Muscle layer of duodenum (tissue), 2 donors: ENCODE data around the gene KMT5C.
A peak's percentile ranks its signal among the peaks of the same experiment; 100 is the strongest.

ENCODE experiments used
- H3K27ac ChIP-seq: one replicate; pipeline ENCODE4 v1.7.0; 2013; ENCODE audit warnings: mild to moderate bottlenecking, low read length
- H3K27me3 ChIP-seq: one replicate; pipeline ENCODE4 v1.7.0; 2013; ENCODE audit warnings: low read depth, mild to moderate bottlenecking, control low read depth, low read length
- H3K36me3 ChIP-seq, 2 donors: one replicate each; pipeline ENCODE4 v1.7.0; 2013; ENCODE audit warnings: low read length in 2 of 2, control low read depth in 1 of 2, mild to moderate bottlenecking in 1 of 2; ENCODE audit not compliant: insufficient read depth in 2 of 2, control insufficient read depth in 1 of 2
- H3K4me1 ChIP-seq, 2 donors: one replicate each; pipeline ENCODE4 v1.7.0; 2013; ENCODE audit warnings: low read length in 2 of 2, mild to moderate bottlenecking in 2 of 2, control low read depth in 1 of 2, moderate library complexity in 1 of 2; ENCODE audit not compliant: insufficient read depth in 2 of 2, control insufficient read depth in 1 of 2
- H3K4me3 ChIP-seq, 2 donors: one replicate each; pipeline ENCODE4 v1.7.0; 2013; ENCODE audit warnings: low read length in 2 of 2, low read depth in 1 of 2, mild to moderate bottlenecking in 1 of 2
- H3K9me3 ChIP-seq, 2 donors: one replicate each; pipeline ENCODE4 v1.7.0; 2013; ENCODE audit warnings: low read length in 2 of 2, control low read depth in 1 of 2, mild to moderate bottlenecking in 1 of 2; ENCODE audit not compliant: control insufficient read depth in 1 of 2
- donor health status: healthy.

The KMT5C gene

DNA sequence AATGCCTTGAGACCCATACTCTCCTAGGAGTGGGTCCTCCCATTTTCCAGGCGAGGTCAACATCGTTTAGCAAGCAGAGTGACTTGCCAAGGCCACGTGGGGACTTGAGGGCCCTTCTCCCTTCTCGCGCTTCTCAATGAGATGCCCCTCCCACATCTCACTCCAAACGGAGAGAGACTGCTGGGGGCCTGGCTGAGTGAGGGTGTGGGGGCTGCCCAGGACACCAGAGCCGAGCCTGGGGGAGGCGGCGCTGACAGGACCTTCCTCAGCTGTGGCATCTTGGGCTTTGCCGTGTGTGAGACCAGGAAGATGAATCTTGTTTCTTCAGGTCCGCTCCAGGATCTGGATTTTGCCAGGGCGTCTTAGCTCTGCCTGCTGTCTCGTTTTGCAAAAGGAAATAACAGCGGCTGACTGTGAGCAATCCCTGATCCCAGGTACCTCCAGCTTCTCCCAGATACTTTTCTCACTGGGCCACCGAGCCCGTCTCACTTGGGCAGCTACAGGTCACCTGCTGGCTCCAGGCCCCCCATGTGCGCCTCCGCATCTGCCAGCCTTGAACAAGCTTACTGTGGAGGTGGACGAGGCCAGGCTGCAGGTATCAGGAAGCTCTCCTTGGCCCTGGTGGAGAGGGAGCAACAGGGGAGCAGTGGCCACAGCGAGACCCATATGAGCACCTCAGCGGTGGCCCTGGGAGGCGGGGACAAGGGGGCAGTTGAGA is 8.8 kb downstream of the KMT5C start:
- Histone ChIP-seq H3K4me1 (peaks cover 0 to 8% of the 10 kb centered on the region in 2 donors), H3K36me3 (peaks cover 4 to 18% of the 10 kb centered on the region in 2 donors), H3K9me3 (no peaks in the 10 kb centered on the region), H3K27ac (no peak overlapping the region), H3K27me3 (peaks cover 25% of the 10 kb centered on the region), H3K4me3 (no peak overlapping the region)

DNA sequence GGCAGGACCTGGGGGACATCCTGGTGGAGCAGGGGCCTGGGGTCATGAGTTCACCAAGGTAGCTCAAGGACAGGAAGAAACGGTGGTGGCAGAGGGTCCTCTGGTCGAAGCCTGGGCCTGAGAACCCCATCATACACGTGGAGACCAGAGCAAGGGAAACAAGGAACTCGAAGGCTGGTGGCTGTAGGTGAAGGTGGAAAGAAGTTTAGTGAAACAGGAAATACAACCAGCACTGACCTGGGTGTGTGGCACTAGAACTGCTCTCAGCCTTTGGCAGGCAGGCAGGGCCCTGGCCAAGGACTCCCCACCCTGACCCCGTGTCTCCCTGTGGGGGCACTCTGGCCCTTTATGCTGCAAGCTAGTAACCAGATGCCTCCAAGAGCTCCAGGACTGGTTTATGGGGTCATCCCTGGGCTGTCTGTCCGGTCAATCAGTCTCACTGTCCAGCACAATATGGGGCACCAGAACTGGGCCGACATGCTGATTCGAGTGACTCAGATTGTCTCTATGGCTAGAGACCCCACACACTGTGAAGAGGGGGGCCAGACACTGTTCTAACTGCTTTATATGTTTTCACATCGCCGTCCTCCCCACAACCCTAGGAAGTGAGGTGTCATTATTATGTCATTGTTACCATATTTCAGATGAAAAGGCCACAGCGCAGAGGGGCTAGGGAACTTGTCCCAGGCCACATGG is 11.1 kb downstream of the KMT5C start:
- H3K27me3 ChIP-seq, result peaks cover 28% of the 10 kb centered on the region
- H3K9me3 ChIP-seq, result no peaks in the 10 kb centered on the region
- no peak overlapping the region for H3K4me3 ChIP-seq
- H3K36me3 ChIP-seq, result peaks cover 0 to 12% of the 10 kb centered on the region in 2 donors
- peaks cover 0 to 16% of the 10 kb centered on the region in 2 donors for H3K4me1 ChIP-seq
- no peak overlapping the region for H3K27ac ChIP-seq

DNA sequence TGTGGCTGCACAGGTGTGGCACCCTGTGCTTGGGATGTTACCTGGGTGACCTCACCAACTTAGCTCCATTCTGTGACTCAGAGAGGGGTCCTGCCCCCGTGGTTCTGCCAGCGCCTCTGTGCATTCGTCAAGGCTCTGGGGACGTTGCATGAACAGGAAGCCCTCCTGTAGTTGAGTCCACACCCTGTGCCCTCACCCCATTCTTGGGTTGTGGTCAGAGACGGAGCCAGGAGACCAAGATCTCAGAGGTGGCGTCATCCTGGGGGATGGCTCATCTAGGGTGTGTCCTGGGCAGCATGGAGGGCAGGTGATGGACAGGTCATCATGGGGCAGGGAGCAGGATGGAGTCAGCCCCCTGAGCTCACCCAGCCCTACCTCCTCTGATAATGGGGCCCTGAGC is 12.4 kb downstream of the KMT5C start:
- Histone ChIP-seq H3K4me1 (peaks cover 0 to 15% of the 10 kb centered on the region in 2 donors), H3K27me3 (peaks cover 28% of the 10 kb centered on the region), H3K9me3 (no peaks in the 10 kb centered on the region), H3K4me3 (no peak overlapping the region), H3K36me3 (peaks cover 0 to 4% of the 10 kb centered on the region in 2 donors), H3K27ac (no peak overlapping the region)

DNA sequence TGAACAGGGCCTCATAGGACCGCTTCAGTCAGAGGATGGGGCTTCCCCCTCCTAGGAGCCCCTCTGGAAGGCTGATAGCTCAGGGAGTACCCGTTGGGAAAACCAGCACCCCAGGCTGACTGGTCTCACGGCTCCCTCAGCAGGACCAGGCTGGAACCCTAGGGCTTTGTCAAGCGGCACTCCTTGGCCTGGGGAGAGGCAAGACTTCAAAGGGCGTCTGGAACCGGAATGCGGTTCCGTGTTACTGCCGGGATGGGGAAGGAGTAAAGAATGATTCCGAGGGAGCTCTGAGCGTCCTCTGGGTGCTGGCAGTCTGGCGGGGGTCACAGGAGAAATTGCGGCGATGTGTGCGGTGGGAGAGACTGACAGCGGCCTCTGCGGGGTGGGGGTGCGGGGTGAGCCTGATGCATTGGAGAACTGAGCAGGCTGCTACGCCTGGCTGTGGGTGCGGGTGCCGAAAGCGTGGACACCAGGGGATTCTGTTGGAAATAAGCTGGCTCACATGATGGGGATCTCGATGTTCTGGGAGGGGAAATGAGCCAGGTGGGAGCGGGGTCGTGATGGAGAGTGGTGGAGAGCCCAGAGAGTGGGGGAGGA is 13.0 kb downstream of the KMT5C start:
- Histone ChIP-seq H3K27ac (no peak overlapping the region), H3K27me3 (peaks cover 28% of the 10 kb centered on the region), H3K36me3 (no peaks in the 10 kb centered on the region), H3K4me1 (peaks cover 0 to 15% of the 10 kb centered on the region in 2 donors), H3K9me3 (no peaks in the 10 kb centered on the region), H3K4me3 (no peak overlapping the region)

DNA sequence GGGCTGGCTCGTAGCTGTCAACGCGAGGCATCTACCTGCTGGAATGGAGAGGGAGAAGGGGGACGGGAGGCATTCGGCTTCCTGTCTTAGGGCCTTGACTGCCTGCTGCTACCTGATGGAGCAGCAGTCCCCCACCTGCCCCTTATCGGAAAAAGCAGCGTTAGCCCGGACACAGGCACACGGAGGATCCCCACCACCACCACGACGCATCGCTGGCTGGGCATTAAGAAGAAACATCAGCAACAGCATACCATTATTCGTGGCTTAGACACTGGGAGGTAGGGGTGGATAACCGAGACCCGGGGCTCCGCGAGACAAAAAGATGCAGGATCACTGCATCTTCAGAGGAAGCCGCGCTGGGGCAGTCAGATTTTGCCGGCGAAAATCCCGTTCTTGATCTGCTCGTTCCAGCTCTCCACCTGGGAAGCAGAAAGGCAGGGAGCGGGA is 13.7 kb downstream of the KMT5C start:
- Histone ChIP-seq H3K4me3 (peak overlapping the region; percentile 37 to 50), H3K27me3 (peaks cover 28% of the 10 kb centered on the region), H3K27ac (no peak overlapping the region), H3K4me1 (peaks cover 0 to 15% of the 10 kb centered on the region in 2 donors), H3K9me3 (no peaks in the 10 kb centered on the region), H3K36me3 (no peaks in the 10 kb centered on the region)

DNA sequence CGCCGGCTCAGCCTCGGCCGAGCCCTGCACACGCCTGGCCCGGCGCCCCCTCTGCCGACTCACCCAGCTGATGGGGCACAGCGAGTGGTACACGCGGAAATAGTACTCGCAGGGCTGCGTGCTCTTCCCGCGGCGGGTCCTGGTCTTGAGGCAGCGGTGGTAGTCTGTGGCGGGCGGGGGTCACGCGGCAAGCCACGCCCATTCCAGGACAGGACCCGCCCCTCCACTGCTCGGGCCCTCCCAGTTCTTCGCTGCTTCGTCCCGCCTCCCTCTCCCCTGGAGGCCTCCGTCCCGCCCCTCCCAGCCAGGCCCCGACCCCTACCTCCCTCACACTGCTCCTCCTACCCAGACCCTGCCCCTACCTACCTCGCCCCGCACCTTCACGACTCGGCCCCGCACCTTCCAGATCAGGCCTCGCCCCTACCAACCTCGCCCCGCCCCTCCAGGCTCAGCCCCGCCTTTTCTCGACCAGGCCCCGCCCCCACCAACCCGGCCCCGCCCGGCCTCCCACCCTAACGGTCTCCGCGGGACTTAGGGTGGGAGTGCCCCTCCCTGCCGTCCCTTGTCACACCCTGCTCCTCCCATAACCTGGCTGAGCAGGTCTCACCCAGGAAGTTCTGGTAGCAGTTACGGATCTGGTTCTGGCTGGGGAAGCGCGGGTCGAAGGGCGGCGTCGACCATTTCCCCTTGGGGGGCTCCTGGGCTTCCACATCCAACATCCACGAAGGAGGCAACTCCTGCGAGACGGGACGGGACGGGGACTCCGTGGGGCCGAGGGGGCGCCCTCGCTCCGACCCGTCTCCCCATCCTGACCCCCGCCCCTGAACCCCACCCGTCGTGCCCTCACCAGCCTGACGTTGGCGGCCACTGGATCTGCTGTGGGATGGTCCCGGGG is 14.4 kb downstream of the KMT5C start:
- H3K27me3 ChIP-seq, result peaks cover 28% of the 10 kb centered on the region
- H3K36me3 ChIP-seq, result no peaks in the 10 kb centered on the region
- peaks cover 0 to 15% of the 10 kb centered on the region in 2 donors for H3K4me1 ChIP-seq
- H3K9me3 ChIP-seq, result no peaks in the 10 kb centered on the region
- H3K4me3 ChIP-seq, result peak overlapping the region; percentile 37 to 50
- H3K27ac ChIP-seq, result no peak overlapping the region

DNA sequence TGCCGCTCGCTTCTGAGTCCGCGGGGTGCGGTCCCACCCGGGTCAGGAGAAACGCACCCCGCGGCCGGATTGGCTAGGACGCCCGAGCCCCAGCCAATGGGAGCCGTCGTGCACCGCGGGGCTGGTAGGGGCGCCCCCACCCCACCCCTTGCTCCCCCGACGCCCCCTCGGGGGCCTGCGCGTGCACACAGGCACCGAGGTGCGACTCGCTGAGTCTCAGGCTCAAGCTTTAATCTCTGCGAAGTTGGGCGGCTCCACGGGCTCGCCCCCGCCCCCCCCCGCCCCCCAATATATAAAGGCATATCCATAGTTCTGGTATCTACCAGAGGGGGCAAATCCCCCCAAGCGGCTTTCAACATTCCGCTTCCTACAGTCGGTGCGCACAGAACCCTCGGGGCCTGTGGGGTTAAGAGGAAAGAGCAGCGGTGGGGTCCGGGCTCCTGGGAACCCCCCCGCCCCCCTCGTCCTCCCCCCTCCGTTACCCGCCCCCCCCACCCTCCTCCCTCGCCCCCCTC is 15.1 kb downstream of the KMT5C start, which contains the start of gene COX6B2:
COX6B2 (minus strand) TSS at position 22 of the 515 bp plus-strand sequence. CDS start 198 bp downstream, outside the sequence.
- Histone ChIP-seq H3K4me1 (peaks cover 0 to 15% of the 10 kb centered on the region in 2 donors), H3K27ac (no peak within 1 kb of the TSS), H3K4me3 (peak within 1 kb of the TSS; percentile 37 to 50), H3K36me3 (no peaks in the 10 kb centered on the region), H3K9me3 (no peaks in the 10 kb centered on the region), H3K27me3 (peaks cover 28% of the 10 kb centered on the region)

DNA sequence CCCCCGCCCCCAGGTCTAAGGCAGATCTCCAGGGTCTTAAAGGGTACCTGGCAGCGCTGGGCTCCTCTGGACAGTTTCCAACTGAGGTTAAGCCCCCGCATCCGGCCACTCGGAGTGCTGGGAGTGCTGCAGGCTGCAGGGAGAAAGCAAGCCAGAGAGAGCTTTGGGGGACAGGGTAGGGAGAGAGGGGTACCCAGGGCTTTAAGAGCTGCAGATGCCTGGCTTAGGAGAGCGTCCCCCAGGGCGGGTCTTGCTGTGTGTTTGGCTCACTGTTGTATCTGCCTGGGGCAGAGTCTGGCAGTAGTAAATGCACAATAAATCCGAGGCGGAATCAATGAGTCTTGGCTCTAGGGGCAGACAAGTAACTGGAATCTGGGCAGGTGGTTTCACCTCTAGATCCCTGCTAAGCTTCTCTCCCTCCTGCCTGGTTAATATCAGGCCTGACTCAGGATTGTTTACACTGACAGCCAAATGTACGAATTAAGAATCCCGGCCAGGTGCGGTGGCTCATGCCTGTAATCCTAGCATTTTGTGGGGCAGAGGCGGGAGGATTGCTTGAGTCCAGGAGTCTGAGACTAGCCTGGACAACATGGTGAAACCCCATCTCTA is 15.6 kb downstream of the KMT5C start:
- Histone ChIP-seq H3K36me3 (no peaks in the 10 kb centered on the region), H3K9me3 (no peaks in the 10 kb centered on the region), H3K27me3 (peaks cover 28% of the 10 kb centered on the region), H3K4me3 (no peak overlapping the region), H3K27ac (no peak overlapping the region), H3K4me1 (peaks cover 0 to 15% of the 10 kb centered on the region in 2 donors)

DNA sequence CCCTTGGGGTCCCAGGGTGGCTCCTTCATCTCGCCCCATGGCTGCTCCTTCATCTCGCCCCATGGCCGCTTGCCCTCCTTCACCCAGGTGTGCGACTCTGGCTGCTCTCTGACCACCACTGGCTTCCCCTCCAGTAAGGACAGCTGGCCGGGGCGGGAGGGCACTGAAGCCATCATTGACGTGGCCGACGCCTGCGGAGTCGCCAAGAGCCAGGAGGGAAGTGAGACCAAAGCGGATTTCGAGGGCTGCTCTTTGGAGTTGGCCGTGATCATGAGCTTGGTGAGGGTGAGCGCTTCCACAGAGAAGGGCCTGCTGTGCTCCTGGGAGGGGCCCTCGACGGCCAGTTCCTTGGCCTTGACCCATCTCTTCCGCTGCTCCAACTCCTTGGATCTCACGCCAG is 18.8 kb downstream of the KMT5C start:
- no peaks in the 10 kb centered on the region for H3K9me3 ChIP-seq
- H3K27me3 ChIP-seq, result peaks cover 3% of the 10 kb centered on the region
- no peak overlapping the region for H3K27ac ChIP-seq
- no peak overlapping the region for H3K4me3 ChIP-seq
- H3K4me1 ChIP-seq, result peaks cover 0 to 11% of the 10 kb centered on the region in 2 donors
- H3K36me3 ChIP-seq, result no peaks in the 10 kb centered on the region
